ENCODE results near the gene PRUNE2.

PRUNE2 gene

GRCh38 chr9:76654051-76654461 lies 251.9 kb downstream of the PRUNE2 start:
- no peak overlapping the region for H3K27ac Mint-ChIP-seq
- H3K9me3 Mint-ChIP-seq (ENCODE audit: low read depth), result no peaks in the 10 kb centered on the region
- H3K4me3 Mint-ChIP-seq, result no peak overlapping the region
- H3K36me3 Mint-ChIP-seq, result no peaks in the 10 kb centered on the region
- peaks cover 32% of the 10 kb centered on the region for H3K4me1 Mint-ChIP-seq (ENCODE audit: low read depth)
- peaks cover 1% of the 10 kb centered on the region for H3K27me3 Mint-ChIP-seq

DNA sequence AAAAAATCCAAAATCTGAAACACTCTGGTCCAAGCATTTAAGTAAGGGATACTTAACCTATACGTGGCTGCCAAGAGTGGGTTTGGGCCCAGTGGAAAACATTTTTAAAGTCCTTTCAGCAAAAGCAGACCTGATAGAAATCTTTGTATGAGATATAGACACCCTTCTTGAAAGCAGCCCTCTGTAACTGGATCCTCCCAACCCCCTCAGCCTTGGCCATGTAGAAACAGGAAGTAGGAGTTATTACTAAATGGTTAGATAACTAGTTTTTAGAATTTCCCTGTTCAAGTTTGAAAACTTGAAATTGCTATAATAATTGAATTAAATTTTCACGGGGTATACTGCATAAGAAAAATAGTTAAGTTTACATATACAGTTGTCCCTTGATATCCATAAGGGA lies 253.0 kb downstream of the PRUNE2 start:
- Mint-ChIP-seq H3K9me3 (ENCODE audit: low read depth) (no peaks in the 10 kb centered on the region), H3K36me3 (no peaks in the 10 kb centered on the region), H3K4me1 (ENCODE audit: low read depth) (peaks cover 31% of the 10 kb centered on the region), H3K27ac (no peak overlapping the region), H3K4me3 (no peak overlapping the region), H3K27me3 (no peaks in the 10 kb centered on the region)

DNA sequence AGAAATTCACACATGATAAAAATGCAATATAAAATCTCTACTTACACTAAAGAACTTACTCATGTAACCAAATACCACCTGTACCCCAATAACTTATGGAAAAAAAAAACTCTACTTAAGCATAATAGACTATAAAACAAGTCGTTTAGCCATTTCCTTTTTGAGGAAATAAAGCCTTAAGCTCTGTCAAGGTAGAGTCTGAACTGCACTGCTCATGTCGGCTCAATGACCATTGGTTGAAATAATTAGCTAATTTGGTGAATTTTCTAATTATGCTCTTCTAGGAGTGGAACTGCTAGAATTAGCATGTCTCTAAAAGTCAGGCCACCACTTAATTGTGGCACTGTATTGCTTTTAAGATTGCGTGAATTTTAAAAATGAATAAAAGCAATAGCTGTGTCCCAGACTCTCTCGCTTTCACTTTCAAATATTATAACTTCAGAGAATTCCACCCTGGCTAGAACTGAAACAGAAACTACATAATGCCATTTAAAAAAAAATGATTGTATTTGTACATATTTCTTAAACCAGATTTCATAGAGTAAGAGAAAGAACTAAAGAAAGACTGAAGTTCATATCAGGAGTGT lies 254.7 kb downstream of the PRUNE2 start:
- Mint-ChIP-seq H3K27ac (peak overlapping the region; percentile 69), H3K36me3 (no peaks in the 10 kb centered on the region), H3K4me3 (peak overlapping the region; percentile 81), H3K9me3 (ENCODE audit: low read depth) (no peaks in the 10 kb centered on the region), H3K4me1 (ENCODE audit: low read depth) (peaks cover 31% of the 10 kb centered on the region), H3K27me3 (no peaks in the 10 kb centered on the region)

- H3K4me3 Mint-ChIP-seq, result peak overlapping the region; percentile 81
- H3K9me3 Mint-ChIP-seq (ENCODE audit: low read depth), result no peaks in the 10 kb centered on the region
- H3K36me3 Mint-ChIP-seq, result no peaks in the 10 kb centered on the region
- H3K4me1 Mint-ChIP-seq (ENCODE audit: low read depth), result peaks cover 31% of the 10 kb centered on the region
- H3K27me3 Mint-ChIP-seq, result no peaks in the 10 kb centered on the region
- peak overlapping the region; percentile 69 for H3K27ac Mint-ChIP-seq
Measured at GRCh38 chr9:76650692-76651091, 255.2 kb downstream of the PRUNE2 start.

- Mint-ChIP-seq H3K27me3 (no peaks in the 10 kb centered on the region), H3K36me3 (no peaks in the 10 kb centered on the region), H3K4me1 (ENCODE audit: low read depth) (peaks cover 24% of the 10 kb centered on the region), H3K27ac (no peak overlapping the region), H3K9me3 (ENCODE audit: low read depth) (no peaks in the 10 kb centered on the region), H3K4me3 (no peak overlapping the region)
Measured at GRCh38 chr9:76649894-76650293, 256.0 kb downstream of the PRUNE2 start.

- Mint-ChIP-seq H3K4me3 (no peak overlapping the region), H3K4me1 (ENCODE audit: low read depth) (peaks cover 9% of the 10 kb centered on the region), H3K27me3 (no peaks in the 10 kb centered on the region)
Measured at GRCh38 chr9:76646249-76646648, 259.7 kb downstream of the PRUNE2 start.

DNA sequence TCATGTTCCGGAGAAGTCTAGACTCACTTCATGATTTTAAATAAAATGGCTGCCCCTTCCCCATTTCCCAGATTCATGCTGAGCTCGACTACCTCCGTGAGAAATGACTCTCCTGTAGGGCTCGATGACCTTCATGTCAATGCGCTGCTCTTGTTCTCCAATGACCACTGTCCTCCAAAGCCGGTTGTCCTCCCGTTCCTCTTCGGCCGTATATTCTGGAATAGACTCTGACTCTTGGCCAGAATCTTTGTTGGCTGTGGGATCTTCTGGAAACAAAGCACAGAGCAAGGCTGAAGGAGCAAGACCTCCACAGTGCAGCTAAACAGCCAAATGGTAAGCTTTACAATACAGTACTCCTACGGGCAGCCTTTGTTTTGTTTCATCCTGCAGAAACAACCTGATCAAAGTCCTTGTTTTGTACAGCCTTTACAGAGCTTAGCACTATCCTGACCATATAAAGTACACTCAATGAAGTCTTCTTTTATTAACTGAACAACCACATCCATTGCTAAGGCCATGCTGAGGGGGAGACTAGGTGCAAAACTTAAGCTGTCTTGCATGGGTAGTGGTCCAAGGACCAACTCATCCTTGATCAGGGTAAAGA lies 261.2 kb downstream of the PRUNE2 start:
- Mint-ChIP-seq H3K27me3 (no peaks in the 10 kb centered on the region), H3K9me3 (ENCODE audit: low read depth) (no peaks in the 10 kb centered on the region), H3K4me3 (no peak overlapping the region), H3K27ac (no peak overlapping the region), H3K36me3 (no peaks in the 10 kb centered on the region), H3K4me1 (ENCODE audit: low read depth) (no peaks in the 10 kb centered on the region)

More at GRCh38 chr9:76646249-76646648, 259.7 kb downstream of the PRUNE2 start:
- Mint-ChIP-seq H3K36me3 (no peaks in the 10 kb centered on the region), H3K9me3 (ENCODE audit: low read depth) (no peaks in the 10 kb centered on the region), H3K27ac (no peak overlapping the region)

DNA sequence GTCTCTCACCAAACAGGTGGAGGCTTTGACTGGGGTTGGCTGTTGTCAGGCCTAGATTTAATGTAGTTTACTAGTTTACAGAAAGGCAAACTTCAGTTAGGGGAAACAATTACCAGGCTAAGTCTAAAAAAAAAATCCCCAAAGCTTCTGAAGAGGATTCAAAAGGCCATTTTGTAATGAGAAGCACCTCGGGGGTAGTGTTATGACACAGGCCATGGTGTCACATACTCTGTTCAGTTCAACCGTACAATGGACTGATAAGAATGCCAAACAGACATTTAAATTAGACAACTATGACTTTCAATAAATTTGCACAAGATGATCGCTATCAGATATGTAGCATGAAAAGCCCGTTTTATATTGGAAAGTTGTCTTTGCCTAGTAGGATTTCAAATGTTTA lies 261.7 kb downstream of the PRUNE2 start:
- H3K9me3 Mint-ChIP-seq (ENCODE audit: low read depth), result no peaks in the 10 kb centered on the region

GRCh38 chr9:76643399-76644117 lies 262.4 kb downstream of the PRUNE2 start:
- no peaks in the 10 kb centered on the region for H3K36me3 Mint-ChIP-seq
- H3K27ac Mint-ChIP-seq, result no peak overlapping the region
- H3K4me3 Mint-ChIP-seq, result no peak overlapping the region
- no peaks in the 10 kb centered on the region for H3K9me3 Mint-ChIP-seq (ENCODE audit: low read depth)
- H3K27me3 Mint-ChIP-seq, result no peaks in the 10 kb centered on the region
- H3K4me1 Mint-ChIP-seq (ENCODE audit: low read depth), result no peaks in the 10 kb centered on the region

More for the DNA sequence above, 261.7 kb downstream of the PRUNE2 start:
- Mint-ChIP-seq H3K27ac (no peak overlapping the region), H3K36me3 (no peaks in the 10 kb centered on the region), H3K4me1 (ENCODE audit: low read depth) (no peaks in the 10 kb centered on the region), H3K27me3 (no peaks in the 10 kb centered on the region), H3K4me3 (no peak overlapping the region)

- Mint-ChIP-seq H3K4me3 (no peak overlapping the region), H3K4me1 (ENCODE audit: low read depth) (peaks cover 3% of the 10 kb centered on the region)
Measured at GRCh38 chr9:76642701-76643209, 263.2 kb downstream of the PRUNE2 start.

GRCh38 chr9:76642074-76642473 lies 263.8 kb downstream of the PRUNE2 start:
- H3K27ac Mint-ChIP-seq, result no peak overlapping the region
- peaks cover 10% of the 10 kb centered on the region for H3K4me1 Mint-ChIP-seq (ENCODE audit: low read depth)
- H3K9me3 Mint-ChIP-seq (ENCODE audit: low read depth), result no peaks in the 10 kb centered on the region
- H3K4me3 Mint-ChIP-seq, result no peak overlapping the region
- no peaks in the 10 kb centered on the region for H3K27me3 Mint-ChIP-seq
- no peaks in the 10 kb centered on the region for H3K36me3 Mint-ChIP-seq

More at GRCh38 chr9:76642701-76643209, 263.2 kb downstream of the PRUNE2 start:
- Mint-ChIP-seq H3K9me3 (ENCODE audit: low read depth) (no peaks in the 10 kb centered on the region), H3K27me3 (no peaks in the 10 kb centered on the region), H3K36me3 (no peaks in the 10 kb centered on the region), H3K27ac (no peak overlapping the region)

- no peaks in the 10 kb centered on the region for H3K9me3 Mint-ChIP-seq (ENCODE audit: low read depth)
- no peak overlapping the region for H3K4me3 Mint-ChIP-seq
- H3K27ac Mint-ChIP-seq, result no peak overlapping the region
- peaks cover 10% of the 10 kb centered on the region for H3K4me1 Mint-ChIP-seq (ENCODE audit: low read depth)
- H3K27me3 Mint-ChIP-seq, result no peaks in the 10 kb centered on the region
- H3K36me3 Mint-ChIP-seq, result no peaks in the 10 kb centered on the region
Measured at GRCh38 chr9:76638001-76638400, 267.9 kb downstream of the PRUNE2 start.

- Mint-ChIP-seq H3K27me3 (no peaks in the 10 kb centered on the region), H3K27ac (no peak overlapping the region), H3K36me3 (no peaks in the 10 kb centered on the region), H3K9me3 (ENCODE audit: low read depth) (no peaks in the 10 kb centered on the region), H3K4me1 (ENCODE audit: low read depth) (peaks cover 10% of the 10 kb centered on the region), H3K4me3 (no peak overlapping the region)
Measured at GRCh38 chr9:76637416-76637815, 268.5 kb downstream of the PRUNE2 start.

GRCh38 chr9:76634356-76635054 lies 271.4 kb downstream of the PRUNE2 start:
- no peaks in the 10 kb centered on the region for H3K27me3 Mint-ChIP-seq
- H3K36me3 Mint-ChIP-seq, result no peaks in the 10 kb centered on the region
- H3K4me1 Mint-ChIP-seq (ENCODE audit: low read depth), result peaks cover 10% of the 10 kb centered on the region
- no peak overlapping the region for H3K4me3 Mint-ChIP-seq
- H3K27ac Mint-ChIP-seq, result no peak overlapping the region
- no peaks in the 10 kb centered on the region for H3K9me3 Mint-ChIP-seq (ENCODE audit: low read depth)

DNA sequence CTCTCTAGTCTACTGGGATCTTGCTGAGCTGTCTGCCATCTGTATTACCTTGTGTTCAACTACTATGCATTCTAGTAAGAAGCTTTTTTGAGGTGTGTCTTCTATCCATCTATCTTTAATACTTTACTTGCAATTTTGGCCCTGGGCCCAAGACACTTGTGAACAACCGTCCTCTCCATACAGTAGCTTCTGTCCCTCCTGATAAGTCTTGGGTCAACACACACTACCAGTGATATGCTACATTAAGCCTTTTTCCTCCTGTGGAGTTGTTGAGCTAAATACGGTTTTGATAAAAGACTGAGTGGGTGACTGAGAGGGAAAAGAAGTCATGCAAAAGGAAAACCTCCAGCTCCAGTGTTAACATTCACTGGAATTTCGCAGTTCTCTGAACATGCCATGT lies 275.0 kb downstream of the PRUNE2 start:
- H3K9me3 Mint-ChIP-seq (ENCODE audit: low read depth), result no peaks in the 10 kb centered on the region
- no peak overlapping the region for H3K27ac Mint-ChIP-seq
- no peaks in the 10 kb centered on the region for H3K36me3 Mint-ChIP-seq
- no peak overlapping the region for H3K4me3 Mint-ChIP-seq
- H3K27me3 Mint-ChIP-seq, result peaks cover 7% of the 10 kb centered on the region
- no peaks in the 10 kb centered on the region for H3K4me1 Mint-ChIP-seq (ENCODE audit: low read depth)

All from activated naive CD8-positive, alpha-beta T cell (primary cell).